NCI-H2227 (cell line): ENCODE results near the gene SNN.

ENCODE experiments used
- DNase-seq: peaks from one replicate; lab custom pipeline; 2025; ENCODE audit not compliant: unreplicated experiment; lab: John Stamatoyannopoulos, UW

Gene SNN

GRCh38 chr16:11696266-11697012 lies 28.2 kb downstream of the SNN start:
- no peak for DNase-seq

- DNase-seq, result no peak
Observed at GRCh38 chr16:11697319-11697718, 29.1 kb downstream of the SNN start.

GRCh38 chr16:11698271-11698689 lies 30.0 kb downstream of the SNN start:
- no peak for DNase-seq

GRCh38 chr16:11699234-11699894 lies 31.1 kb downstream of the SNN start:
- DNase-seq, result no peak

- no peak for DNase-seq
Observed at GRCh38 chr16:11700264-11701029, 32.2 kb downstream of the SNN start.

GRCh38 chr16:11705311-11706025 lies 37.2 kb downstream of the SNN start:
- no peak for DNase-seq

GRCh38 chr16:11706180-11706742 lies 38.0 kb downstream of the SNN start:
- DNase-seq, result no peak

GRCh38 chr16:11707679-11708197 lies 39.5 kb downstream of the SNN start:
- DNase-seq, result no peak

GRCh38 chr16:11708421-11708820 lies 40.2 kb downstream of the SNN start:
- DNase-seq, result no peak

- DNase-seq, result no peak
Observed at GRCh38 chr16:11711662-11712061, 43.4 kb downstream of the SNN start.

- no peak for DNase-seq
Observed at GRCh38 chr16:11712122-11712521, 43.9 kb downstream of the SNN start.

- no peak for DNase-seq
Observed at GRCh38 chr16:11715246-11715947, 47.1 kb downstream of the SNN start.

GRCh38 chr16:11716336-11716735 lies 48.1 kb downstream of the SNN start:
- no peak for DNase-seq

GRCh38 chr16:11717811-11718210 lies 49.6 kb downstream of the SNN start:
- no peak for DNase-seq

- DNase-seq, result no peak
Observed at GRCh38 chr16:11719171-11719570, 50.9 kb downstream of the SNN start.

- no peak for DNase-seq
Observed at GRCh38 chr16:11719762-11720161, 51.5 kb downstream of the SNN start.

GRCh38 chr16:11721781-11722467 lies 53.7 kb downstream of the SNN start:
- no peak for DNase-seq

GRCh38 chr16:11722468-11722808 lies 54.2 kb downstream of the SNN start:
- DNase-seq, result no peak

GRCh38 chr16:11725457-11725856 lies 57.2 kb downstream of the SNN start:
- no peak for DNase-seq

- DNase-seq, result no peak
Observed at GRCh38 chr16:11726008-11726407, 57.8 kb downstream of the SNN start.
